C4-2B (cell line): ENCODE results near the gene HLA-A.

Source experiments
- H3K27ac ChIP-seq: fragments of 450-650 bp; 2 replicates; pipeline ENCODE4 v1.5.1; 2017
- CTCF ChIP-seq: fragments of 450-650 bp; conservative IDR thresholded peaks from 2 replicates; pipeline ENCODE4 v1.5.1; 2017; ENCODE audit warnings: mild to moderate bottlenecking
- ZFX ChIP-seq: fragments of 450-650 bp; IDR thresholded peaks from 2 replicates; pipeline ENCODE4 v1.6.1; 2017

Gene HLA-A

DNA sequence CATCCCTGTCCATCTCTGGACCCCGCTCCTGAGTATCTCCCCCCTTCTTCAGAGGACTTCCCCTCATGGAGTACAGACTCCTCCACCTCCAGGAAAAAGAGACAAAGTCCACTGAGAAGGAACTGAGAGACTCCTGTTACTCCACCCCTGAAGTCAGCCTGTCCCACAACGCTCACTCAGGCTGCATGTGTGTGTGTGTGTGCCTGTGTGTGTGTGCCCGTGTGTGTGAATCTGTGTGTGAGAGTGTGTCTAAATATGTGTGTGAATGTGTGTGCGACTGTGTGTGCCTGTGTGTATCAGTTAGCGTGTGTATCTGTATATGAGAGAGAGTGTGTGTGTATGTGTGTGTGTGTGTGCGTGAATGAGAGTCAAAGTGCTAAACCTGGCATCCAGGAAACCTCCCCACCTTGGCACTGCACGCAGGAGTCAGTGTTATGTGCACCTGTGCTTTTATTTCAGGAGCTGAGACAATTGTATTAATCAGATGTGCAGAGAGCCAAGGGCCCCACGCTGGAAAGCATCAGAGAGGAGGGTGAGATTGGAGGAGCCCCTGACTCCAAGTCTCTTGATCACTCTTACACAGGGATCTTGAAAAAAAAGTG, 39.0 kb downstream of the HLA-A start:
- TF ChIP-seq CTCF = no peak
- TF ChIP-seq ZFX = no peak
- H3K27ac ChIP-seq = no peak overlapping the region

DNA sequence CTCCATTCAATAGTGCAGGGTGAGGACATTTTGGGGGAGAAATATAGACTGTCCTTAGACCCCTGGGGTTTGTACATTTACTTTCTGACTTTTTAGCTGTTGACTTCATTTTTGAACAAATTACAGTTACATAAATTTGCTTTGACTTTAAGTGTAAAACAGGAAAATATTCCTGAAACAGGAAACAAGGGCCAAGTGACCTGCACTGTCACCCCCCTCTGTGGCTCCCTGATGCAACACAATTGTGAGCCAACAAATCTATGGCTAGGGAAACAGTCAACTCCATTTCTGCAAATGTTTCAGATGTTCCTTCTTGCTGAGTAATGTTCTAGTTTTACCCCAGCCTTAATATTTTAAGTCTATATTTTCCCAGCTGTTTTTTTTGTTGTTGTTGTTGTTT, 39.8 kb downstream of the HLA-A start:
- TF ChIP-seq ZFX (no peak), CTCF (no peak)
- H3K27ac ChIP-seq = no peak overlapping the region

GRCh38 chr6:29984232-29984631, 41.9 kb downstream of the HLA-A start:
- H3K27ac ChIP-seq = no peak overlapping the region
- no peak for TF ChIP-seq ZFX
- no peak for TF ChIP-seq CTCF

- no peak overlapping the region for H3K27ac ChIP-seq
- no peak for TF ChIP-seq ZFX
- TF ChIP-seq CTCF = no peak
These were observed 42.7 kb downstream of the HLA-A start for GRCh38 chr6:29984992-29985391.

GRCh38 chr6:29986179-29986781, 43.9 kb downstream of the HLA-A start:
- no peak overlapping the region for H3K27ac ChIP-seq
- TF ChIP-seq CTCF = no peak

- TF ChIP-seq ZFX = no peak
- TF ChIP-seq CTCF = no peak
- H3K27ac ChIP-seq = no peak overlapping the region
These were observed 46.9 kb downstream of the HLA-A start for GRCh38 chr6:29989211-29989610.

DNA sequence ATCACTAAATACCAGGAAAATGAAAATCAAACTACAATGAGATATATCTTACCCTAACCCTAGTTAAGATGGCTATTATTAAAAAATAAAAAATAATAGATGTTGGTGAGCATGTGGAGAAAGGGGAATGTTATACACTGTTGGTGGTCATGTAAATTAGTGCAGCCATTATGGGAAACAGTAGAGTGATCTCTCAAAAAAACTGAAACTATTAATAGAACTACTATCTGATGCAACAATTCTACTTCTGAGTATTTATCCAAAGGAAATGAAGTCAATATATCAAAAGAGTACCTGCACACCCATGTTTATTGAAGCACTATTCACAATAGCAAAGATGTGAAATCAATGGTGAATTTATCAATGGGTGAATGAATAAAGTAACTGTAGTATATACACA, 48.6 kb downstream of the HLA-A start:
- TF ChIP-seq ZFX (no peak), CTCF (no peak)
- H3K27ac ChIP-seq = no peak overlapping the region
